ENCODE results near the gene SCYGR4.

DNA sequence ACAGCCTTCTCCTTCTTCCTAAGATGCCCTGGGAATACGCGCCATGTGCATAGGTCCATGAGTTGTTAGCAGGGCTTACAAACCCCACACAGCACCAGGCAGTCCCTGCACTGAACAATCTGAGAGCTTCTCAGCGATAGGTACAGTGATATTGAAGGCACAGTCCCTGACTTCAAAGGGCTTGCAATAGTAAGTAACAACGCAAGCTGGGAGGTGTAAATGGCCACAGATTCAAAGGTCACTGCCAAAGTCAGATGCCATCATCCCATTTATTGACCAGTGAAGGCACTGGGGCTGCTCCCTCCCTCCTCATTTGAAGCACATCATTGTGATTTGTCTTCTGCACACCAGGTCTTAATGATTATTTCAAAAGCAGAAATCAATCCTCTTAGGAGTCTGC, 2.1 kb upstream of the SCYGR4 start:
- TF ChIP-seq JUN (IDR thresholded peaks at IDR 0.05) (no peak), POLR2A (IDR thresholded peaks at IDR 0.05; ENCODE audit: low read length) (no peak)
- TF ChIP-seq, protein P1, sequence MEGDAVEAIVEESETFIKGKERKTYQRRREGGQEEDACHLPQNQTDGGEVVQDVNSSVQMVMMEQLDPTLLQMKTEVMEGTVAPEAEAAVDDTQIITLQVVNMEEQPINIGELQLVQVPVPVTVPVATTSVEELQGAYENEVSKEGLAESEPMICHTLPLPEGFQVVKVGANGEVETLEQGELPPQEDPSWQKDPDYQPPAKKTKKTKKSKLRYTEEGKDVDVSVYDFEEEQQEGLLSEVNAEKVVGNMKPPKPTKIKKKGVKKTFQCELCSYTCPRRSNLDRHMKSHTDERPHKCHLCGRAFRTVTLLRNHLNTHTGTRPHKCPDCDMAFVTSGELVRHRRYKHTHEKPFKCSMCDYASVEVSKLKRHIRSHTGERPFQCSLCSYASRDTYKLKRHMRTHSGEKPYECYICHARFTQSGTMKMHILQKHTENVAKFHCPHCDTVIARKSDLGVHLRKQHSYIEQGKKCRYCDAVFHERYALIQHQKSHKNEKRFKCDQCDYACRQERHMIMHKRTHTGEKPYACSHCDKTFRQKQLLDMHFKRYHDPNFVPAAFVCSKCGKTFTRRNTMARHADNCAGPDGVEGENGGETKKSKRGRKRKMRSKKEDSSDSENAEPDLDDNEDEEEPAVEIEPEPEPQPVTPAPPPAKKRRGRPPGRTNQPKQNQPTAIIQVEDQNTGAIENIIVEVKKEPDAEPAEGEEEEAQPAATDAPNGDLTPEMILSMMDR (IDR thresholded peaks at IDR 0.05) = no peak
